Measurements from ENCODE around the gene NTRK1. TPM values are rescaled to one million over a fixed set of nuclear protein-coding genes. Genes with fewer than 3 reads are reported as not detected.
A peak's percentile ranks its signal among the peaks of the same experiment; 100 is the strongest.

Gene NTRK1
- total and polyA plus RNA-seq, 4 donors, result 0.15 to 0.61 (median 0.24) TPM; not detected in 1

DNA sequence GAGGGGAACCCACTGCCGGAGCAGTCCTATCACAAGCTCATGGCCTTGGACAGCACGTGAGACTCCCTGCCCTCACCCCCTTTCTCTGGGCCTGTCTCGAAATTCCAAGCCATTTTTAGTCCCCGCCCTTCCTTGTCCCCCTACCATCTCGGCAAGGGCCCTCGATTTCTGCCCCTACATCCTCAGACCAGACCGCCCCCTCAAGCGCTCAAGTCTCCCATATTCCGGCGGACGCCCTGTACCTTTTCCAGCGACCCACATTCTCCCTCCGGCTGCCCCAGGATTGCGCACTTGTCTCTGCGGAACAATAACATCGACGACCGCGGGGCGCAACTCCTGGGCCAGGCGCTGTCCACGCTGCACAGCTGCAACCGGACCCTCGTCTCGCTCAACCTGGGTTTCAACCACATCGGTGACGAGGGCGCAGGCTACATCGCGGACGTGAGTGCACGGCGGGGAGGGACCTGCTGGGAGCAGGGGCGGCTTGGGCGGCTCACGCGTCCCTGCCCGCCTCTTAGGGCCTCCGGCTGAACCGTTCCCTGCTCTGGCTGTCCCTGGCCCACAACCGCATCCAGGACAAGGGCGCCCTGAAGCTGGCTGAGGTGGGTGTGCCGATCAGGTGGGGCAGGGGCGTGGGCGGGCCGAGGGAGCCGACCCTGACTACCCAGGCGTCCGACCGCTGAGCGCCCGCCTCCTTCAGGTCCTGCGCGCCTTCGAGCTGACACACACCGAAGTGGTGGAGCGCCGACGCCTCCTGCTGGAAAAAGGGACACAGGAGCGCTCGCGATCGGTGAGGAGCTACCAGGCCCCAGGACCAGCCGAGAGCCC is 66.8 kb downstream of the NTRK1 start:
- DNase-seq (peak; percentile 72 to 79 (median 77)), ATAC-seq (ENCODE audit: insufficient read depth, low FRiP score) (peak; percentile 66)
- no peaks in the 10 kb centered on the region for H3K36me3 ChIP-seq (ENCODE audit: control insufficient read depth in 4 of 4, insufficient read depth in 4 of 4, low read length in 4 of 4)
- no peak overlapping the region for H3K27ac ChIP-seq (ENCODE audit: low read depth in 1 of 2, low read length in 1 of 2)
- TF ChIP-seq CTCF (IDR thresholded peaks at IDR 0.05; ENCODE audit: control extremely low read depth, extremely low read depth), result peak; percentile 61
- peaks cover 0 to 71% (median 57%) of the 10 kb centered on the region in 3 donors for H3K27me3 ChIP-seq (ENCODE audit: control insufficient read depth in 3 of 3, insufficient read depth in 3 of 3, low read length in 2 of 3)
- no peak overlapping the region for H3K9ac ChIP-seq (ENCODE audit: insufficient read depth in 1 of 2, low read length in 2 of 2)
- H3K4me3 ChIP-seq, result no peak overlapping the region
- WGBS, 2 donors, result 6 to 8% methylated on average over 61 to 64 of the region's 64 CpGs
- H3K4me1 ChIP-seq (ENCODE audit: control insufficient read depth in 5 of 5, insufficient read depth in 5 of 5, low read length in 5 of 5), result peaks cover 0 to 12% (median 7%) of the 10 kb centered on the region in 5 donors
- no peaks in the 10 kb centered on the region for H3K9me3 ChIP-seq (ENCODE audit: control insufficient read depth in 4 of 4, insufficient read depth in 3 of 4, low read length in 3 of 4)

- DNase-seq (no peak), ATAC-seq (ENCODE audit: insufficient read depth, low FRiP score) (no peak)
- H3K27me3 ChIP-seq (ENCODE audit: control insufficient read depth in 3 of 3, insufficient read depth in 3 of 3, low read length in 2 of 3), result peaks cover 0 to 64% (median 50%) of the 10 kb centered on the region in 3 donors
- no peak overlapping the region for H3K4me3 ChIP-seq
- H3K36me3 ChIP-seq (ENCODE audit: control insufficient read depth in 4 of 4, insufficient read depth in 4 of 4, low read length in 4 of 4), result no peaks in the 10 kb centered on the region
- H3K9me3 ChIP-seq (ENCODE audit: control insufficient read depth in 4 of 4, insufficient read depth in 3 of 4, low read length in 3 of 4), result no peaks in the 10 kb centered on the region
- H3K4me1 ChIP-seq (ENCODE audit: control insufficient read depth in 5 of 5, insufficient read depth in 5 of 5, low read length in 5 of 5), result peaks cover 0 to 12% (median 6%) of the 10 kb centered on the region in 5 donors
- no peak overlapping the region for H3K9ac ChIP-seq (ENCODE audit: insufficient read depth in 1 of 2, low read length in 2 of 2)
- 8 to 11% methylated on average over 4 of the region's 4 CpGs for WGBS, 2 donors
- no peak for TF ChIP-seq CTCF (IDR thresholded peaks at IDR 0.05; ENCODE audit: control extremely low read depth, extremely low read depth)
- H3K27ac ChIP-seq (ENCODE audit: low read depth in 1 of 2, low read length in 1 of 2), result no peak overlapping the region
Observed at GRCh38 chr1:156928043-156928602, 67.5 kb downstream of the NTRK1 start.

- Histone ChIP-seq H3K27me3 (ENCODE audit: control insufficient read depth in 3 of 3, insufficient read depth in 3 of 3, low read length in 2 of 3) (peaks cover 0 to 48% (median 41%) of the 10 kb centered on the region in 3 donors), H3K36me3 (ENCODE audit: control insufficient read depth in 4 of 4, insufficient read depth in 4 of 4, low read length in 4 of 4) (no peaks in the 10 kb centered on the region)
- DNase-seq, result no peak
Observed at GRCh38 chr1:156929596-156930238, 69.1 kb downstream of the NTRK1 start.

More at GRCh38 chr1:156929596-156930238, 69.1 kb downstream of the NTRK1 start:
- H3K27ac ChIP-seq (ENCODE audit: low read depth in 1 of 2, low read length in 1 of 2), result no peak overlapping the region
- no peaks in the 10 kb centered on the region for H3K9me3 ChIP-seq (ENCODE audit: control insufficient read depth in 4 of 4, insufficient read depth in 3 of 4, low read length in 3 of 4)
- ATAC-seq (ENCODE audit: insufficient read depth, low FRiP score), result no peak
- H3K4me1 ChIP-seq (ENCODE audit: control insufficient read depth in 5 of 5, insufficient read depth in 5 of 5, low read length in 5 of 5), result peaks cover 0 to 4% (median 0%) of the 10 kb centered on the region in 5 donors
- 67 to 74% methylated on average over 6 of the region's 6 CpGs for WGBS, 2 donors
- H3K4me3 ChIP-seq, result no peak overlapping the region
- TF ChIP-seq CTCF (IDR thresholded peaks at IDR 0.05; ENCODE audit: control extremely low read depth, extremely low read depth), result no peak
- no peak overlapping the region for H3K9ac ChIP-seq (ENCODE audit: insufficient read depth in 1 of 2, low read length in 2 of 2)

All from lung (tissue), 12 donors.